T-cell (primary cell): ENCODE measurements around the gene PAFAH2. TPM values are rescaled to one million over a fixed set of nuclear protein-coding genes. Genes with fewer than 3 reads are reported as not detected.

Experiments
- ATAC-seq, 4 experiments: fragments of 200-7000 bp in 3 of 4; fragments of 150-1000 bp in 1 of 4; cut with Tn5 transposase; replicated peaks in 1 of 4; 1 replicate in 3 of 4; 2 replicates in 1 of 4; pipeline ENCODE4 v1.10.0; 2021; ENCODE audit warnings: moderate library complexity in 3 of 4, mild to moderate bottlenecking in 2 of 4, moderate number of reproducible peaks in 1 of 4
- CTCF ChIA-PET, 2 donors: fragments of 300-600 bp; sonication (Branson Sonifier 250); formaldehyde crosslinking; loops; one replicate each; lab custom pipeline; 2022; ENCODE audit warnings: antibody characterized with exemption in 2 of 2; lab: Charles Lee
- POLR2A ChIA-PET, 2 donors: fragments of 300-600 bp; sonication (Branson Sonifier 250); formaldehyde crosslinking; loops; one replicate each; lab custom pipeline; 2022; ENCODE audit warnings: antibody characterized with exemption in 2 of 2; lab: Charles Lee
- DNase-seq, 35 experiments: peaks; one replicate each; pipeline versions ENCODE4 v3.0.0 to v3.0.0-alpha.2; 2013 to 2023
- H3K27ac ChIP-seq: one replicate; pipeline ENCODE4 v1.5.1; 2013; ENCODE audit warnings: low read length
- H3K27me3 ChIP-seq, 2 experiments: replicated peaks in 1 of 2; 1 replicate in 1 of 2; 2 replicates in 1 of 2; pipeline versions ENCODE4 v1.6.1 to v1.7.0; 2013; ENCODE audit warnings: low read length in 1 of 2, mixed read lengths in 1 of 2; ENCODE audit not compliant: control insufficient read depth in 2 of 2, insufficient read depth in 2 of 2; ENCODE audit errors: extremely low read depth in 1 of 2
- H3K36me3 ChIP-seq, 2 donors: 1 replicate in 1 of 2; 2 replicates in 1 of 2; pipeline versions ENCODE4 v1.6.1 to v1.7.0; 2013; ENCODE audit warnings: low read length in 1 of 2; ENCODE audit not compliant: control insufficient read depth in 2 of 2, insufficient read depth in 1 of 2; ENCODE audit errors: extremely low read depth in 1 of 2
- H3K4me1 ChIP-seq, 2 experiments: 1 replicate in 1 of 2; 2 replicates in 1 of 2; pipeline versions ENCODE4 v1.6.1 to v1.7.0; 2013; ENCODE audit warnings: low read length in 2 of 2, mixed read lengths in 1 of 2; ENCODE audit not compliant: insufficient read depth in 2 of 2, control insufficient read depth in 1 of 2; ENCODE audit errors: extremely low read depth in 1 of 2
- H3K4me3 ChIP-seq, 2 donors: 1 replicate in 1 of 2; 2 replicates in 1 of 2; pipeline versions ENCODE4 v1.5.1 to v1.7.0; 2013; ENCODE audit warnings: mild to moderate bottlenecking in 2 of 2, low read length in 1 of 2, moderate library complexity in 1 of 2; ENCODE audit not compliant: control insufficient read depth in 1 of 2; ENCODE audit errors: extremely low read depth in 1 of 2
- H3K9me3 ChIP-seq: 2 replicates; pipeline ENCODE4 v1.7.0; 2013
- H3K27ac Mint-ChIP-seq, 2 donors: one replicate each; pipeline ENCODE4 v1.8.0; 2020 to 2021; ENCODE audit warnings: mild to moderate bottlenecking in 2 of 2, mixed read lengths in 2 of 2
- H3K27me3 Mint-ChIP-seq, 2 donors: one replicate each; pipeline ENCODE4 v1.8.0; 2021 to 2022; ENCODE audit warnings: mixed read lengths in 2 of 2
- H3K36me3 Mint-ChIP-seq: one replicate; pipeline ENCODE4 v1.8.0; 2021; ENCODE audit warnings: mixed read lengths
- H3K4me1 Mint-ChIP-seq, 3 donors: one replicate each; pipeline ENCODE4 v1.8.0; 2020 to 2022; ENCODE audit warnings: mixed read lengths in 3 of 3, mild to moderate bottlenecking in 1 of 3
- H3K4me3 Mint-ChIP-seq, 3 donors: one replicate each; pipeline ENCODE4 v1.8.0; 2020 to 2022; ENCODE audit warnings: mild to moderate bottlenecking in 3 of 3, mixed read lengths in 3 of 3, moderate library complexity in 3 of 3
- H3K9me3 Mint-ChIP-seq, 3 donors: one replicate each; pipeline ENCODE4 v1.8.0; 2020 to 2022; ENCODE audit warnings: mixed read lengths in 3 of 3
- WGBS: methylation state at CpG from one replicate; pipeline ENCODE4 v1.1.5; 2013; ENCODE audit warnings: missing lambda C conversion rate; ENCODE audit not compliant: insufficient coverage; 5-methylcytosine and 5-hydroxymethylcytosine counted together
- total RNA-seq, 35 experiments: library from RNA in 6 of 35; stranded (reverse) in 6 of 35; fragments of 120-200 nt in 1 of 35; gene quantifications; one replicate each; pipeline versions ENCODE4 v1.2.1 to v1.2.4 and lab custom pipeline; 2013 to 2026

PAFAH2 gene
- total RNA-seq, 5 donors from 2014 or later (not counting 1 experiment from before 2014, with no cell fraction given) = 10.2 to 30.2 (median 17.3) TPM

- WGBS = 94% methylated on average over 4 of the region's 6 CpGs
- peaks cover 34 to 61% (median 42%) of the 10 kb centered on the region in 3 donors for H3K4me1 Mint-ChIP-seq
- ChIA-PET POLR2A (no interaction called here), CTCF (no interaction called here)
- Histone ChIP-seq H3K9me3 (no peaks in the 10 kb centered on the region), H3K4me1 (peaks cover 18 to 23% of the 10 kb centered on the region in 2 experiments), H3K36me3 (peaks cover 10 to 74% of the 10 kb centered on the region in 2 donors), H3K4me3 (no peak overlapping the region), H3K27ac (no peak overlapping the region), H3K27me3 (no peaks in the 10 kb centered on the region)
- no peak overlapping the region for H3K4me3 Mint-ChIP-seq
- peaks cover 65% of the 10 kb centered on the region for H3K36me3 Mint-ChIP-seq
- H3K27ac Mint-ChIP-seq = peak overlapping the region; percentile 55 to 96
- no peak for DNase-seq
- H3K9me3 Mint-ChIP-seq = no peaks in the 10 kb centered on the region
- no peaks in the 10 kb centered on the region for H3K27me3 Mint-ChIP-seq
- ATAC-seq = no peak
These were observed 24.1 kb downstream of the PAFAH2 start for GRCh38 chr1:25973610-25974321.

GRCh38 chr1:25971811-25972180 is 26.1 kb downstream of the PAFAH2 start:
- Histone ChIP-seq H3K4me1 (peaks cover 18 to 23% of the 10 kb centered on the region in 2 experiments), H3K27ac (peak overlapping the region; percentile 10), H3K27me3 (no peaks in the 10 kb centered on the region), H3K4me3 (peak overlapping the region in 1 of 2 donors; percentile 45), H3K36me3 (peaks cover 10 to 72% of the 10 kb centered on the region in 2 donors), H3K9me3 (no peaks in the 10 kb centered on the region)
- no CpG with 5 or more reads among the region's 1 CpG for WGBS
- ChIA-PET CTCF (interaction anchor here (0.5 to 1.4 kb wide), 5 partner anchors 10 to 460 kb away, joined by 3 to 7 read pairs (median 3); partner anchors contain the start of genes DHDDS (in 1 of the 2) and PAFAH2 (in 1 of the 2)), POLR2A (interaction anchor here (0.5 to 1.1 kb wide), 3 partner anchors 17 to 508 kb away, joined by 3 to 4 read pairs (median 3); partner anchors contain the start of gene PAFAH2 (in 1 of the 2))
- H3K9me3 Mint-ChIP-seq = no peaks in the 10 kb centered on the region
- H3K36me3 Mint-ChIP-seq = peaks cover 67% of the 10 kb centered on the region
- peaks cover 34 to 62% (median 42%) of the 10 kb centered on the region in 3 donors for H3K4me1 Mint-ChIP-seq
- no peaks in the 10 kb centered on the region for H3K27me3 Mint-ChIP-seq
- peak overlapping the region in 2 of 3 donors; percentile 35 to 58 for H3K4me3 Mint-ChIP-seq
- H3K27ac Mint-ChIP-seq = peak overlapping the region; percentile 88 to 96
- peak in 3 of 4 experiments; percentile 5 to 22 (median 14) for ATAC-seq
- DNase-seq = no peak

- Mint-ChIP-seq H3K4me3 (peak overlapping the region; percentile 2 to 58 (median 35)), H3K9me3 (no peaks in the 10 kb centered on the region), H3K4me1 (peaks cover 35 to 62% (median 44%) of the 10 kb centered on the region in 3 donors), H3K27ac (peak overlapping the region; percentile 88 to 96), H3K36me3 (peaks cover 65% of the 10 kb centered on the region), H3K27me3 (no peaks in the 10 kb centered on the region)
- Histone ChIP-seq H3K27ac (peak overlapping the region; percentile 10), H3K9me3 (no peaks in the 10 kb centered on the region), H3K4me3 (peak overlapping the region in 1 of 2 donors; percentile 45), H3K36me3 (peaks cover 10 to 70% of the 10 kb centered on the region in 2 donors), H3K27me3 (no peaks in the 10 kb centered on the region), H3K4me1 (peaks cover 18 to 23% of the 10 kb centered on the region in 2 experiments)
- CTCF ChIA-PET = interaction anchor here (0.5 to 1.4 kb wide), 5 partner anchors 11 to 461 kb away, joined by 3 to 7 read pairs (median 3); partner anchors contain the start of genes DHDDS (in 1 of the 2) and PAFAH2 (in 1 of the 2)
- POLR2A ChIA-PET = interaction anchor here (0.5 to 1.1 kb wide), 3 partner anchors 18 to 508 kb away, joined by 3 to 4 read pairs (median 3); partner anchors contain the start of gene PAFAH2 (in 1 of the 2)
- 42% methylated on average over 7 of the region's 8 CpGs for WGBS
- ATAC-seq (peak; percentile 87 to 92 (median 89)), DNase-seq (peak in 9 of 35 experiments; percentile 4 to 57 (median 15))
These were observed 26.6 kb downstream of the PAFAH2 start for GRCh38 chr1:25971066-25971810.

GRCh38 chr1:25967308-25967707 is 30.6 kb downstream of the PAFAH2 start:
- no peak for ATAC-seq
- no peak for DNase-seq
- peaks cover 6 to 54% of the 10 kb centered on the region in 2 donors for H3K36me3 ChIP-seq
- no peaks in the 10 kb centered on the region for H3K27me3 Mint-ChIP-seq
- H3K4me3 Mint-ChIP-seq = no peak overlapping the region
- no peaks in the 10 kb centered on the region for H3K9me3 ChIP-seq
- POLR2A ChIA-PET = interaction anchor here in 1 of 2 donors (0.6 kb wide), 1 partner anchor 1284 kb away, joined by 6 read pairs; no protein-coding TSS in a partner anchor
- peaks cover 34 to 50% (median 41%) of the 10 kb centered on the region in 3 donors for H3K4me1 Mint-ChIP-seq
- peak overlapping the region in 1 of 2 donors; percentile 36 for H3K27ac Mint-ChIP-seq
- no peaks in the 10 kb centered on the region for H3K27me3 ChIP-seq
- H3K4me3 ChIP-seq = no peak overlapping the region
- 96% methylated on average over 2 of the region's 3 CpGs for WGBS
- peaks cover 61% of the 10 kb centered on the region for H3K36me3 Mint-ChIP-seq
- no peaks in the 10 kb centered on the region for H3K9me3 Mint-ChIP-seq
- peaks cover 16 to 19% of the 10 kb centered on the region in 2 experiments for H3K4me1 ChIP-seq
- CTCF ChIA-PET = no interaction called here
- H3K27ac ChIP-seq = no peak overlapping the region

GRCh38 chr1:25959611-25960010 is 38.3 kb downstream of the PAFAH2 start:
- Histone ChIP-seq H3K27ac (no peak overlapping the region), H3K9me3 (no peaks in the 10 kb centered on the region), H3K4me3 (no peak overlapping the region), H3K36me3 (peaks cover 9 to 55% of the 10 kb centered on the region in 2 donors), H3K4me1 (no peaks in the 10 kb centered on the region), H3K27me3 (no peaks in the 10 kb centered on the region)
- CTCF ChIA-PET = no interaction called here
- H3K27ac Mint-ChIP-seq = no peak overlapping the region
- ATAC-seq = no peak
- no peak for DNase-seq
- POLR2A ChIA-PET = no interaction called here
- H3K36me3 Mint-ChIP-seq = peaks cover 59% of the 10 kb centered on the region
- no peaks in the 10 kb centered on the region for H3K27me3 Mint-ChIP-seq
- H3K4me3 Mint-ChIP-seq = no peak overlapping the region
- WGBS = no CpG with 5 or more reads among the region's 2 CpGs
- H3K9me3 Mint-ChIP-seq = peaks cover 0 to 7% (median 2%) of the 10 kb centered on the region in 3 donors
- peaks cover 0 to 6% (median 2%) of the 10 kb centered on the region in 3 donors for H3K4me1 Mint-ChIP-seq

GRCh38 chr1:25958465-25958864 is 39.4 kb downstream of the PAFAH2 start:
- Mint-ChIP-seq H3K27ac (peak overlapping the region in 1 of 2 donors; percentile 43), H3K36me3 (peaks cover 50% of the 10 kb centered on the region), H3K4me1 (peaks cover 0 to 14% (median 6%) of the 10 kb centered on the region in 3 donors), H3K4me3 (no peak overlapping the region), H3K27me3 (no peaks in the 10 kb centered on the region), H3K9me3 (peaks cover 0 to 7% (median 2%) of the 10 kb centered on the region in 3 donors)
- no peaks in the 10 kb centered on the region for H3K9me3 ChIP-seq
- H3K4me3 ChIP-seq = no peak overlapping the region
- POLR2A ChIA-PET = no interaction called here
- no peak overlapping the region for H3K27ac ChIP-seq
- ATAC-seq (no peak), DNase-seq (no peak)
- no peaks in the 10 kb centered on the region for H3K4me1 ChIP-seq
- CTCF ChIA-PET = no interaction called here
- 83% methylated on average over 4 of the region's 6 CpGs for WGBS
- H3K27me3 ChIP-seq = no peaks in the 10 kb centered on the region
- H3K36me3 ChIP-seq = peaks cover 9 to 48% of the 10 kb centered on the region in 2 donors
